Activated effector memory CD4-positive, alpha-beta T cell treated with Interleukin-2 at 50 U/mL for 16 hours (primary cell): ENCODE measurements around the gene PACS1.
"Not testable (repeated sequence)": the region's sequence is repeated elsewhere in the genome, so short reads cannot be mapped to it uniquely, and the experiment has no call there.

ENCODE experiments used
- DNase-seq: peaks from one replicate; pipeline ENCODE4 v3.0.0-alpha.2; 2020

PACS1 gene

GRCh38 chr11:66230156-66230555 is 160.1 kb downstream of the PACS1 start:
- no peak for DNase-seq

GRCh38 chr11:66230978-66231377 is 160.9 kb downstream of the PACS1 start:
- DNase-seq, result no peak

- DNase-seq, result no peak
These were observed 161.5 kb downstream of the PACS1 start for GRCh38 chr11:66231561-66231960.

- DNase-seq, result no peak
These were observed 162.7 kb downstream of the PACS1 start for GRCh38 chr11:66232769-66233168.

- no peak for DNase-seq
These were observed 163.2 kb downstream of the PACS1 start for GRCh38 chr11:66233301-66233700.

- no peak for DNase-seq
These were observed 165.1 kb downstream of the PACS1 start for GRCh38 chr11:66235141-66235540.

GRCh38 chr11:66237867-66238266 is 167.8 kb downstream of the PACS1 start:
- no peak for DNase-seq

GRCh38 chr11:66238786-66239413 is 168.8 kb downstream of the PACS1 start:
- DNase-seq, result no peak

- DNase-seq, result no peak
These were observed 169.4 kb downstream of the PACS1 start for GRCh38 chr11:66239511-66239910.

GRCh38 chr11:66239998-66240780 is 170.1 kb downstream of the PACS1 start:
- DNase-seq, result no peak

- DNase-seq, result no peak
These were observed 170.7 kb downstream of the PACS1 start for GRCh38 chr11:66240781-66241136.

- no peak for DNase-seq
These were observed 172.2 kb downstream of the PACS1 start for GRCh38 chr11:66242095-66242765.

- DNase-seq, result no peak
These were observed 173.9 kb downstream of the PACS1 start for GRCh38 chr11:66243782-66244535.

- no peak for DNase-seq
These were observed 177.2 kb downstream of the PACS1 start for GRCh38 chr11:66247295-66247694.

- no peak for DNase-seq
These were observed 177.7 kb downstream of the PACS1 start for GRCh38 chr11:66247801-66248200.

GRCh38 chr11:66248903-66249302 is 178.8 kb downstream of the PACS1 start:
- DNase-seq, result no peak

- DNase-seq, result no peak
These were observed 181.7 kb downstream of the PACS1 start for GRCh38 chr11:66251809-66252208.

GRCh38 chr11:66253081-66253480 is 183.0 kb downstream of the PACS1 start:
- not testable (repeated sequence) for DNase-seq

GRCh38 chr11:66258473-66258893 is 188.4 kb downstream of the PACS1 start:
- no peak for DNase-seq

GRCh38 chr11:66259225-66259624 is 189.2 kb downstream of the PACS1 start:
- no peak for DNase-seq

- DNase-seq, result no peak
These were observed 189.9 kb downstream of the PACS1 start for GRCh38 chr11:66259956-66260355.

- DNase-seq, result no peak
These were observed 191.5 kb downstream of the PACS1 start for GRCh38 chr11:66261578-66261977.

- no peak for DNase-seq
These were observed 192.1 kb downstream of the PACS1 start for GRCh38 chr11:66262191-66262590.
